HG03039 (cell line): Measurements from ENCODE around the gene TAPBP.

Experiments
- ATAC-seq: cut with Tn5 transposase; IDR thresholded peaks from one replicate; pipeline ENCODE4 v1.9.1; 2021; ENCODE audit warnings: mild to moderate bottlenecking, moderate library complexity; ENCODE audit not compliant: unreplicated experiment

The TAPBP gene

GRCh38 chr6:33249732-33250630 is 63.9 kb downstream of the TAPBP start:
- no peak for ATAC-seq
